ENCODE measurements around the gene KCNIP1.
A peak's percentile ranks its signal among the peaks of the same experiment; 100 is the strongest.

Gene KCNIP1

DNA sequence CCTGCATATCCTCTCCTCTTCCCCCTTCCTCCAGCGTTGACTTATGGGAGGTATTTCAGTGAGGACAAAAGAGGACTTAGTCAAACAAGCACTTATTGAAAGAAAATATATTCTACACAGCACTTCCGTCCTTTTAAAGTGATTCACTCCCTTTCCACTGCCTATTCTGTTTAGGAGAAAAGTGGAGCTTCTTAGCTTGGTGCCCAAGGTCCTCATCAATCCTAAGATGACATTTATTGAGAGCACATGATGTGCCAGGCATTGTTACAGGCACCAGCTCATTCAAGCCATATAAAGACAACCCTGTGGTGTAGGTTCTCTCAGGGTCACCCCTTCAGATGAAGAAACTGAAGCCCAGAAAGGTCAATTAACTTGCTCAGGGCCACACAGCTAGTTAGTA lies 95.9 kb downstream of the KCNIP1 start:
- Mint-ChIP-seq H3K4me3 (no peak overlapping the region), H3K9me3 (no peaks in the 10 kb centered on the region), H3K27ac (no peak overlapping the region), H3K4me1 (peaks cover 15% of the 10 kb centered on the region), H3K36me3 (no peaks in the 10 kb centered on the region)
- ATAC-seq (no peak), DNase-seq (ENCODE audit: low spot score in 2 of 2) (no peak)

DNA sequence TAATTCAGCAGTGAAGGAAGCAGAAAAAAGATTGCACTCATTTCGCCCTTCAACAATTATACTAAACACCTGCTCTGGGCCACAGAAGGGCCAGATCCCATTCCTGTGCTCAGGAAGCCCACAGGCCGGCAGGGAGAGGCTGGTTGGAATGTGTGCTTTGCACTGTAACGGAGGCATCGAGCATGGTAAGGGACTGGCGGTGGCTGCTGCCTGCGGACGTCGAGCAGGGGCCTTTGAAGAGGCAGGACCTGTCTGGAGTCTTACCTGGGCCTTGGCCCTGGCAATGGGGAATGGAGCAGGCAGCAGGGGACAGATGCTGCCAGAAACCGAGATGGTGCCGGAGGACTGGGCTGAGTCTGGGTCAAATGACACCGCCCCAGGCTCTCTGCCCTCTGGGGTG lies 97.8 kb downstream of the KCNIP1 start:
- H3K9me3 Mint-ChIP-seq, result no peaks in the 10 kb centered on the region
- peaks cover 15% of the 10 kb centered on the region for H3K4me1 Mint-ChIP-seq
- ATAC-seq, result no peak
- no peak overlapping the region for H3K27ac Mint-ChIP-seq
- H3K36me3 Mint-ChIP-seq, result no peaks in the 10 kb centered on the region
- no peak overlapping the region for H3K4me3 Mint-ChIP-seq
- DNase-seq (ENCODE audit: low spot score in 2 of 2), result no peak

DNA sequence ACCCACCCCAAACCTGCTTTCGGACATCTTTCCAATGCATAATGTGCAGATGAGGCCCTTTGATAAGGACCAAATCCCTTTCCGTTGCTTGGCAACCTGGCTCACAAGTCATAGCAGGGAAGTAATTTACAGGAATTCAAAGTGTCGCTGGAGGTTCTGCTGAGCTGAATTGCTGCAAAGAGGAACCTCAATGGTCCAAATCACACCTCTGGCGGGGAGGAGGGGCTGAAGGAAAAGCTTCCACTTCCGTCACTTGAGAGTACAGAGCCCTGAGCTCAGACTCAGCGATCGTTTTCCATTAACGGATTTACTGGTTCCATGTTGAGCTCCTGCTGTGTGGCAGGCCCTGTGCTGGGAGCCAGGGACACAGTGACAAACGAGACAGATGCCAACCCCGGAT lies 99.3 kb downstream of the KCNIP1 start:
- H3K4me3 Mint-ChIP-seq, result no peak overlapping the region
- ATAC-seq, result no peak
- H3K27ac Mint-ChIP-seq, result no peak overlapping the region
- H3K36me3 Mint-ChIP-seq, result no peaks in the 10 kb centered on the region
- peaks cover 6% of the 10 kb centered on the region for H3K4me1 Mint-ChIP-seq
- no peak for DNase-seq (ENCODE audit: low spot score in 2 of 2)
- no peaks in the 10 kb centered on the region for H3K9me3 Mint-ChIP-seq

DNA sequence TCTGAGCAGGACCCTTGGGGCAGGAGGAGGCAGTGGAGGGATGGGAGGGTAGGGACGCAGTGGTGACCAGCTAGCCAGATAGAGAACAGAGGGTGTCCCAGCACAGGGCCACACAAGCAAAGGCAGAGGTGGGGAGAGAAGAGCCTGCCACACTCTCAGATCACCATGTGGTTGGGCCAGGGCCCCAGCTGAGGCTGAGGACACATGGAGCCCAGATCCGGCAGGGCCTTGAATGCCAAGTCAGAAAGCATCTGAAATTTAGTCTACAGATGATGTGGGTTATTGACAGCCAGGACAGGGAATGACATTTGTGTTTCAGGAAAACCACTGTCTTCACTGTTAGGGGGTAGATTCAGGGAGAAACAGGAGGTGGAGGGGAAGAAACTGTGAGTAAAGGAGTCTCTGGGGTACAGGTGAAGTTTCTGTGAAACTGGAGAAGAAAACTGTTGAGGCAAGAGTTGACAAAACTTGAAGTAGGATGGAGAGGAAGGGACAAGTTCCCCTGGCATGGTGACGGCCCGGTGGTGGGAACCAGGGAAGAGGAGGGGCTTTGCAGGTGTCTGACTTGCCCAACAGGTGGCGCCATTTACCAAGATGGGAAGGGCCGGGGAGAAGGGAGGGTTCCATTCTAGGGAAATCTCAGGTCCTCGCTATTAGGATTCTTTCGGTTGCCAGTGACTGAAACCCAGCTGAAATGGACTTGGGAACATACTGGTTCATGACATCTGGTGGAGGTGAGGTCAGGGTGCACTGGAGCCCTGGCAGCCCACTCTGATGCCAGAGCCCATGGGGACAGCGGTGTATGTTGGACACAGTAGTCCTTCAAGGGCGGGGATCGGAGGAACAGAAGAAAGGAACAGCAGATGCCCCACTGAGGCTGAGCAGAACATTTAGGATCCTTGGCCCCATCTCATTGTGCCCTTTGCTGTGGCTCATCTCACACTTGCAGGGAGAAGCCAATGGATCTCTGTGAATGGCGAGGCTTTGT lies 100.1 kb downstream of the KCNIP1 start:
- Mint-ChIP-seq H3K9me3 (no peaks in the 10 kb centered on the region), H3K4me3 (no peak overlapping the region), H3K27ac (no peak overlapping the region), H3K36me3 (no peaks in the 10 kb centered on the region), H3K4me1 (no peaks in the 10 kb centered on the region)
- DNase-seq (ENCODE audit: low spot score in 2 of 2), result peak; percentile 11 to 72
- peak; percentile 40 for ATAC-seq

GRCh38 chr5:170606941-170607340 lies 103.1 kb downstream of the KCNIP1 start:
- ATAC-seq, result no peak
- Mint-ChIP-seq H3K4me3 (no peak overlapping the region), H3K36me3 (no peaks in the 10 kb centered on the region), H3K4me1 (no peaks in the 10 kb centered on the region), H3K27ac (no peak overlapping the region), H3K9me3 (no peaks in the 10 kb centered on the region)
- no peak for DNase-seq (ENCODE audit: low spot score in 2 of 2)

GRCh38 chr5:170611449-170612090 lies 107.8 kb downstream of the KCNIP1 start:
- H3K9me3 Mint-ChIP-seq, result no peaks in the 10 kb centered on the region
- no peak for DNase-seq (ENCODE audit: low spot score in 2 of 2)
- H3K4me3 Mint-ChIP-seq, result no peak overlapping the region
- ATAC-seq, result no peak
- H3K4me1 Mint-ChIP-seq, result no peaks in the 10 kb centered on the region
- no peak overlapping the region for H3K27ac Mint-ChIP-seq
- no peaks in the 10 kb centered on the region for H3K36me3 Mint-ChIP-seq

DNA sequence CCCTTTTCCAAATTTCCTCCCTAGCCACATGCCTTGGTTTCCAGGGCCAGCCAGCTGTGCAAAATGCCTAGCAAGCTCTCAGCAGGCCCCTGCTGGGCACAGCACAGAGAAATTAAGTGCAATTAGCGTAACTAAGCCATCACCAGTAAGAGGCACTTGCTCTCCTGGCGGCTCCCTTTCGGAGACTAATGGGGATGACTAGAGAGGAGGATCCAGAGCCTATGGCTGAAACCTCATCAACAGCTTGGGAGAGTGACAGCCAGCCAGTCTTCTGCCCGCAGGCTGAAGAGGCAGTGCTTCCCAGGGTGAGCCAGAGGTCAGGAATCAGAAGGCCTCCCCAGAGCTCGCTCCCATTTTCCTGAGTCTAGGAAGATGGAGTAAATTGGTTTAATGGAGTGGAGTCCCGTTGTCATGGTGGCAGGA lies 108.4 kb downstream of the KCNIP1 start:
- H3K36me3 Mint-ChIP-seq, result no peaks in the 10 kb centered on the region

GRCh38 chr5:170614065-170614490 lies 110.3 kb downstream of the KCNIP1 start:
- ATAC-seq (no peak), DNase-seq (ENCODE audit: low spot score in 2 of 2) (no peak)
- H3K9me3 Mint-ChIP-seq, result no peaks in the 10 kb centered on the region
- H3K36me3 Mint-ChIP-seq, result no peaks in the 10 kb centered on the region
- H3K4me1 Mint-ChIP-seq, result no peaks in the 10 kb centered on the region
- H3K4me3 Mint-ChIP-seq, result no peak overlapping the region
- no peak overlapping the region for H3K27ac Mint-ChIP-seq

More for the DNA sequence above, 108.4 kb downstream of the KCNIP1 start:
- no peak overlapping the region for H3K4me3 Mint-ChIP-seq
- DNase-seq (ENCODE audit: low spot score in 2 of 2) (no peak), ATAC-seq (no peak)
- H3K27ac Mint-ChIP-seq, result no peak overlapping the region
- no peaks in the 10 kb centered on the region for H3K4me1 Mint-ChIP-seq
- no peaks in the 10 kb centered on the region for H3K9me3 Mint-ChIP-seq

GRCh38 chr5:170614720-170615119 lies 110.9 kb downstream of the KCNIP1 start:
- no peak for ATAC-seq
- H3K36me3 Mint-ChIP-seq, result no peaks in the 10 kb centered on the region

GRCh38 chr5:170617533-170618490 lies 114.0 kb downstream of the KCNIP1 start:
- ATAC-seq (no peak), DNase-seq (ENCODE audit: low spot score in 2 of 2) (no peak)
- Mint-ChIP-seq H3K4me1 (no peaks in the 10 kb centered on the region), H3K27ac (no peak overlapping the region), H3K4me3 (no peak overlapping the region), H3K36me3 (no peaks in the 10 kb centered on the region), H3K9me3 (no peaks in the 10 kb centered on the region)

More at GRCh38 chr5:170614720-170615119, 110.9 kb downstream of the KCNIP1 start:
- no peak for DNase-seq (ENCODE audit: low spot score in 2 of 2)
- no peaks in the 10 kb centered on the region for H3K9me3 Mint-ChIP-seq
- H3K4me3 Mint-ChIP-seq, result no peak overlapping the region
- H3K4me1 Mint-ChIP-seq, result no peaks in the 10 kb centered on the region
- no peak overlapping the region for H3K27ac Mint-ChIP-seq

DNA sequence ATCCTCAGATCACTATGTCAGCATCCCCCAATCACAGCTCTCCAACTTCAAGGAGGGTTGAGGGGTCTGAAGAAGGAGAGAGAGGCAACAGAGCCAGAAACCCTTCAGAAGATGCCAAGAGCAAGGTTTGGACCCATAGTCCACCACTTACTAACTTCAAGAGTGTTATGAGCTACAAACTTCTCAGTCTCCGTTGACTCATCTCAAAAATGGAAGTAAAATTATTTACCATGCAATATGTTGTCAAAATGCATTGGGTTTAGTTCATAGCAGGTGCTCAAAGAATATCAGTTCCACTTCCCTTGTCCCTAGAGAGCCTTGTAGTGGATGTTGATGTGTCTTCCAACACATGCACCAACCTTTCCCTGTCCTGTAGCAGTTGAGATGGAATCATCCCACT lies 116.0 kb downstream of the KCNIP1 start:
- Mint-ChIP-seq H3K27ac (no peak overlapping the region), H3K36me3 (no peaks in the 10 kb centered on the region), H3K4me1 (no peaks in the 10 kb centered on the region), H3K4me3 (no peak overlapping the region), H3K9me3 (no peaks in the 10 kb centered on the region)
- DNase-seq (ENCODE audit: low spot score in 2 of 2), result no peak
- ATAC-seq, result peak; percentile 31

- Mint-ChIP-seq H3K4me1 (no peaks in the 10 kb centered on the region), H3K9me3 (no peaks in the 10 kb centered on the region), H3K4me3 (no peak overlapping the region), H3K27ac (no peak overlapping the region), H3K36me3 (no peaks in the 10 kb centered on the region)
- DNase-seq (ENCODE audit: low spot score in 2 of 2), result no peak
- no peak for ATAC-seq
These were observed 119.1 kb downstream of the KCNIP1 start for GRCh38 chr5:170622933-170623332.

DNA sequence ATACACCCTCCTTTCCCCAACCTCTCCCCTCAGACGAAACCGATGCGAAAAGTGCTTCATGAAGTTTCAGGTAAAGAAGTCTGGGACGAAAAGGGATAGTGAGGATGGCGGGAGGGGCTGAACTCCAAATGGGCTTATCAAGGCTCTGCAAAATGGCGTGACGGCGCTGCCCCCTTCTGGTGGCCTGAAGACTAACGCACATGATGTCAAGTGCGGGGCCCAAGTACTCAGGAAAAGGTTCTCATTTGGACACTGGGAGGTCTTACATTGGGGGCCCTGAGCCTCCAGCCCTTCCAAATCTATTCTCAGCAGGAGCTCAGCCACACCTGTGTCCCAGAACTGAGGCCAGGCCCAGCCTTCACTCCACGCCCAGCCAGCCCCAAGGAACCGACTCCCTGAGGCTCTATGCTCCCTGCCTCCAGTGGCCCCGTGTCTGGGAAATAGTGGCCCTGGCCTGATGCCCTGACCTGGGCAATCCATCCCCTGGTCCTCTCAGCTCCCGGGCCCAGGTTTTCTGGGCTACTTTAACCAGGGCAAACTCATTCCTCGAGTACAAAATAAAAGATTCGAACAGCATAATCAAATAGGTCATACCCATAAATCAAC lies 119.9 kb downstream of the KCNIP1 start:
- no peaks in the 10 kb centered on the region for H3K36me3 Mint-ChIP-seq
- DNase-seq (ENCODE audit: low spot score in 2 of 2), result no peak
- no peaks in the 10 kb centered on the region for H3K9me3 Mint-ChIP-seq
- no peak overlapping the region for H3K4me3 Mint-ChIP-seq
- no peak overlapping the region for H3K27ac Mint-ChIP-seq
- H3K4me1 Mint-ChIP-seq, result no peaks in the 10 kb centered on the region
- no peak for ATAC-seq

- no peaks in the 10 kb centered on the region for H3K36me3 Mint-ChIP-seq
- no peaks in the 10 kb centered on the region for H3K9me3 Mint-ChIP-seq
- no peak overlapping the region for H3K4me3 Mint-ChIP-seq
- ATAC-seq (no peak), DNase-seq (ENCODE audit: low spot score in 2 of 2) (no peak)
- no peak overlapping the region for H3K27ac Mint-ChIP-seq
- no peaks in the 10 kb centered on the region for H3K4me1 Mint-ChIP-seq
These were observed 121.7 kb downstream of the KCNIP1 start for GRCh38 chr5:170625221-170626165.

Measured in stimulated activated effector memory CD8-positive, alpha-beta T cell treated with anti-CD3 and anti-CD28 coated beads, Interleukin-12 subunit alpha, Interleukin-12 subunit beta, amount 100 ng/mL, for 72 hours (primary cell).